ENCODE measurements around the gene HTT. TPM values are rescaled to one million over a fixed set of nuclear protein-coding genes. Genes with fewer than 3 reads are reported as not detected.

Gene HTT
- total and polyA plus RNA-seq, 10 of the 15 experiments (the other 5 are each of a cell fraction or from before 2014, with no cell fraction given): 3.3 to 113 (median 43.3) TPM

- H3K9ac ChIP-seq (ENCODE audit: control insufficient read depth, insufficient read depth, low read length): no peak overlapping the region
- H3K27me3 ChIP-seq (replicated peaks in 1 of 2; ENCODE audit: control insufficient read depth in 2 of 2, insufficient read depth in 2 of 2, low read length in 1 of 2): no peaks in the 10 kb centered on the region
- H3K4me3 ChIP-seq: 0 out of 2 replicates have a peak overlapping the region, but pooled peaks have one; percentile 15
- no peaks in the 10 kb centered on the region for H3K9me3 ChIP-seq (replicated peaks; ENCODE audit: control insufficient read depth, insufficient read depth, low read length)
- 4% methylated on average over 11 of the region's 11 CpGs for WGBS (ENCODE audit: insufficient coverage, insufficient replicate concordance, low lambda C conversion rate, missing lambda C conversion rate)
- peak; percentile 90 for ATAC-seq
- H3K4me2 ChIP-seq (ENCODE audit: control insufficient read depth, insufficient read depth): peak overlapping the region; percentile 62
- no TSS peak for BruUV-seq (replicated peaks)
- peak; percentile 38 for DNase-seq (ENCODE audit: low read depth, low spot score)
- intact Hi-C loops (cut with micrococcal nuclease; ENCODE audit: unreplicated experiment) (no loop called here), in situ Hi-C loops (cut with MboI) (no loop called here)
- peak; percentile 96 for FAIRE-seq
- peak overlapping the region; percentile 78 for H3K27ac ChIP-seq (ENCODE audit: control insufficient read depth, insufficient read depth)
- ChIA-PET SMC1A (ENCODE audit: uncharacterized antibody, unreplicated experiment) (interaction anchor here (0.6 to 1.2 kb wide), 6 partner anchors 8 to 188 kb away, joined by 3 to 4 read pairs (median 3); no protein-coding TSS in a partner anchor), RAD21 (ENCODE audit: unreplicated experiment) (interaction anchor here (0.7 to 1.5 kb wide), 5 partner anchors 12 to 156 kb away, joined by 3 read pairs; no protein-coding TSS in a partner anchor), CTCF (interaction anchor here (0.7 to 1.9 kb wide), 8 partner anchors 10 to 503 kb away, joined by 3 to 5 read pairs (median 5); no protein-coding TSS in a partner anchor), POLR2A (interaction anchor here (1.2 kb wide), 1 partner anchor 13 kb away, joined by 4 read pairs; no protein-coding TSS in a partner anchor)
- no peaks in the 10 kb centered on the region; the same call in none of the 2 replicates for H4K20me1 ChIP-seq (ENCODE audit: control insufficient read depth, insufficient read depth)
- H3K36me3 ChIP-seq (ENCODE audit: control insufficient read depth in 2 of 2, insufficient read depth in 2 of 2, low read length in 1 of 2): peaks cover 24 to 40% of the 10 kb centered on the region in 2 experiments
- peaks cover 17% of the 10 kb centered on the region for H3K4me1 ChIP-seq (ENCODE audit: control insufficient read depth, insufficient read depth, low read length)
- no peak overlapping the region; the same call in 1 of the 2 replicates for H2AFZ ChIP-seq (ENCODE audit: control insufficient read depth, low read depth, low read length)
- no peaks in the 10 kb centered on the region for H3K79me2 ChIP-seq (ENCODE audit: control insufficient read depth, insufficient read depth, low read length)
- no peak for TF ChIP-seq RAD21 (IDR thresholded peaks at IDR 0.05; ENCODE audit: insufficient read depth, low read depth, low read length)
- no peak for TF ChIP-seq MXI1 (IDR thresholded peaks at IDR 0.05; ENCODE audit: low read depth, low read length)
- no peak for TF ChIP-seq CUX1 (IDR thresholded peaks at IDR 0.05; ENCODE audit: insufficient replicate concordance, low read depth, low read length)
- no peak for TF ChIP-seq ZNF622 (IDR thresholded peaks at IDR 0.05)
- TF ChIP-seq HDAC2 (IDR thresholded peaks at IDR 0.05): no peak
- no peak for TF ChIP-seq ZNF687 (IDR thresholded peaks at IDR 0.05)
- no peak for TF ChIP-seq GABPA (IDR thresholded peaks at IDR 0.05; ENCODE audit: low read depth)
- no peak for TF ChIP-seq BCLAF1 (IDR thresholded peaks at IDR 0.05)
Measured at GRCh38 chr4:3201718-3202702, 127.5 kb downstream of the HTT start.

Data from GM12878 (cell line).